SK-N-SH (cell line): Measurements from ENCODE around the gene RGS17. TPM values are rescaled to one million over a fixed set of nuclear protein-coding genes. Genes with fewer than 3 reads are reported as not detected.

ENCODE experiments used
- CTCF ChIA-PET: fragments of 300-600, 350-600 bp; formaldehyde crosslinking; extraction: SDS; loops from one replicate; lab custom pipeline; 2021; lab: Yijun Ruan, JAX
- POLR2A ChIA-PET: fragments of 350-600 bp; sonication (Branson Sonifier 250); formaldehyde crosslinking; extraction: SDS; loops from one replicate; lab custom pipeline; 2020; ENCODE audit warnings: antibody characterized with exemption, inconsistent platforms; lab: Yijun Ruan, JAX
- DNase-seq: peaks from one replicate; pipeline ENCODE4 v3.0.0; 2012
- H2AFZ ChIP-seq: fragments of 200-600 bp; sonication (generic); 2 replicates; pipeline ENCODE4 v1.8.1; 2016; ENCODE audit warnings: antibody characterized with exemption, mild to moderate bottlenecking, low read depth
- H3F3A ChIP-seq: fragments of 200-600 bp; sonication (generic); replicated peaks from 2 replicates; pipeline ENCODE3; 2016; ENCODE audit warnings: antibody characterized with exemption, mild to moderate bottlenecking; ENCODE audit not compliant: insufficient read depth
- H3K27ac ChIP-seq, 2 experiments: fragments of 200-500 bp in 1 of 2; fragments of 200-600 bp in 1 of 2; sonication (Bioruptor generic) in 1 of 2; sonication (generic), shearing (Covaris generic) in 1 of 2; 2 replicates each; pipeline versions ENCODE4 v1.5.1 to v1.6.1; 2014 to 2016; ENCODE audit warnings: low read depth in 2 of 2, inconsistent platforms in 1 of 2, low read length in 1 of 2, mild to moderate bottlenecking in 1 of 2, mixed read lengths in 1 of 2
- H3K27me3 ChIP-seq: fragments of 200-600 bp; sonication (generic), shearing (Covaris generic); 2 replicates; pipeline ENCODE4 v1.6.1; 2016; ENCODE audit warnings: mixed run types; ENCODE audit not compliant: insufficient read depth
- H3K36me3 ChIP-seq, 2 experiments: fragments of 200-500 bp in 1 of 2; fragments of 200-600 bp in 1 of 2; sonication (Bioruptor generic) in 1 of 2; sonication (generic) in 1 of 2; replicated peaks in 1 of 2; 2 replicates each; pipeline versions ENCODE3 to v1.5.1; 2014 to 2016; ENCODE audit warnings: low read length in 1 of 2, mild to moderate bottlenecking in 1 of 2; ENCODE audit not compliant: insufficient read depth in 2 of 2, control insufficient read depth in 1 of 2
- H3K4me1 ChIP-seq, 2 experiments: fragments of 200-500 bp in 1 of 2; fragments of 200-600 bp in 1 of 2; sonication (Bioruptor generic) in 1 of 2; sonication (generic), shearing (Covaris generic) in 1 of 2; 2 replicates each; pipeline versions ENCODE4 v1.5.1 to v1.6.1; 2014 to 2016; ENCODE audit warnings: low read depth in 1 of 2, low read length in 1 of 2, mixed run types in 1 of 2; ENCODE audit not compliant: insufficient read depth in 2 of 2, control insufficient read depth in 1 of 2
- H3K4me2 ChIP-seq: fragments of 200-600 bp; sonication (generic), shearing (Covaris generic); 2 replicates; pipeline ENCODE4 v1.6.1; 2017; ENCODE audit warnings: mixed run types
- H3K4me3 ChIP-seq, 2 experiments: fragments of 200-500 bp in 1 of 2; fragments of 200-600 bp in 1 of 2; sonication (Bioruptor generic) in 1 of 2; sonication (generic), shearing (Covaris generic) in 1 of 2; 2 replicates each; pipeline versions ENCODE4 v1.5.1 to v1.8.1; 2014 to 2016; ENCODE audit warnings: low read depth in 2 of 2, inconsistent platforms in 1 of 2, low read length in 1 of 2, mild to moderate bottlenecking in 1 of 2, mixed read lengths in 1 of 2, moderate library complexity in 1 of 2
- H3K79me2 ChIP-seq: fragments of 200-600 bp; sonication (generic); 2 replicates; pipeline ENCODE4 v1.8.1; 2017; ENCODE audit warnings: mild to moderate bottlenecking; ENCODE audit not compliant: insufficient read depth
- H3K9ac ChIP-seq: fragments of 200-600 bp; sonication (generic); 2 replicates; pipeline ENCODE4 v1.6.1; 2017; ENCODE audit warnings: mixed run types
- H3K9me2 ChIP-seq: fragments of 200-600 bp; sonication (generic); 2 replicates; pipeline ENCODE4 v1.6.1; 2017; ENCODE audit warnings: mixed run types
- H3K9me3 ChIP-seq: fragments of 200-600 bp; sonication (generic); 2 replicates; pipeline ENCODE4 v1.6.1; 2017; ENCODE audit warnings: mixed run types, mild to moderate bottlenecking, moderate library complexity
- H4K20me1 ChIP-seq: fragments of 200-600 bp; sonication (generic); 2 replicates; pipeline ENCODE4 v1.6.1; 2017; ENCODE audit warnings: mild to moderate bottlenecking, mixed run types; ENCODE audit not compliant: insufficient read depth
- CTCF ChIP-seq: fragments of 200-600 bp; sonication (generic); IDR thresholded peaks from 2 replicates; pipeline ENCODE4 v1.6.1; 2017; ENCODE audit warnings: antibody characterized with exemption, mild to moderate bottlenecking, moderate library complexity
- ELF1 ChIP-seq: IDR thresholded peaks from 2 replicates; pipeline ENCODE4 v1.4.0; 2012
- EP300 ChIP-seq, 2 experiments: IDR thresholded peaks; 2 replicates each; pipeline versions ENCODE4 v1.4.0 to v1.6.1; 2012; ENCODE audit warnings: borderline replicate concordance in 1 of 2, low read depth in 1 of 2, low read length in 1 of 2
- EZH2phosphoT487 ChIP-seq: fragments of 200-600 bp; sonication (generic); IDR thresholded peaks from 2 replicates; pipeline ENCODE4 v1.6.1; 2017; ENCODE audit warnings: low read depth, mixed run types, mild to moderate bottlenecking, antibody characterized with exemption, moderate library complexity, borderline replicate concordance
- FOSL2 ChIP-seq: IDR thresholded peaks from 2 replicates; pipeline ENCODE4 v1.4.0; 2012; ENCODE audit warnings: low read depth, mild to moderate bottlenecking, moderate library complexity, borderline replicate concordance
- FOXM1 ChIP-seq: IDR thresholded peaks from 2 replicates; pipeline ENCODE4 v1.4.0; 2012; ENCODE audit warnings: low read depth, mild to moderate bottlenecking
- GABPA ChIP-seq: IDR thresholded peaks from 2 replicates; pipeline ENCODE4 v1.4.0; 2012; ENCODE audit warnings: low read depth, mild to moderate bottlenecking
- GATA2 ChIP-seq: sonication (generic); formaldehyde crosslinking; IDR thresholded peaks from 2 replicates; pipeline ENCODE4 v1.5.0; 2020; ENCODE audit warnings: mild to moderate bottlenecking, missing genetic modification reagents
- IRF3 ChIP-seq: fragments of 150-350 bp; IDR thresholded peaks from 2 replicates; pipeline ENCODE4 v1.6.1; 2016; ENCODE audit warnings: mild to moderate bottlenecking, low read depth, low read length
- MAX ChIP-seq: IDR thresholded peaks from 2 replicates; pipeline ENCODE4 v1.4.0; 2012; ENCODE audit warnings: low read depth
- POLR2AphosphoS5 ChIP-seq: IDR thresholded peaks from 2 replicates; pipeline ENCODE4 v1.6.1; 2012; ENCODE audit warnings: low read depth, low read length
- RCOR1 ChIP-seq: fragments of 150-350 bp; IDR thresholded peaks from 2 replicates; pipeline ENCODE4 v1.6.1; 2017; ENCODE audit warnings: antibody characterized with exemption, low read length
- RXRA ChIP-seq: IDR thresholded peaks from 2 replicates; pipeline ENCODE4 v1.4.0; 2012; ENCODE audit warnings: low read depth, mild to moderate bottlenecking, borderline replicate concordance
- SIN3A ChIP-seq: IDR thresholded peaks from 2 replicates; pipeline ENCODE4 v1.6.1; 2012; ENCODE audit warnings: low read depth, mild to moderate bottlenecking, low read length, moderate library complexity, borderline replicate concordance
- SMC3 ChIP-seq: IDR thresholded peaks from 2 replicates; pipeline ENCODE4 v1.6.1; 2012; ENCODE audit warnings: low read depth, low read length, improper control_type of control experiment
- TAF1 ChIP-seq: IDR thresholded peaks from 2 replicates; pipeline ENCODE4 v1.6.1; 2012; ENCODE audit warnings: low read depth, mild to moderate bottlenecking, low read length, moderate library complexity, borderline replicate concordance
- TEAD4 ChIP-seq: IDR thresholded peaks from 2 replicates; pipeline ENCODE4 v1.4.0; 2012; ENCODE audit warnings: mild to moderate bottlenecking, borderline replicate concordance; ENCODE audit not compliant: insufficient read depth
- USF1 ChIP-seq: IDR thresholded peaks from 2 replicates; pipeline ENCODE4 v1.4.0; 2012; ENCODE audit warnings: low read depth, borderline replicate concordance
- YY1 ChIP-seq: IDR thresholded peaks from 2 replicates; pipeline ENCODE4 v1.4.0; 2012; ENCODE audit warnings: low read depth, mild to moderate bottlenecking
- ZBTB33 ChIP-seq: IDR thresholded peaks from 2 replicates; pipeline ENCODE4 v1.4.0; 2012; ENCODE audit warnings: low read depth, borderline replicate concordance
- WGBS: methylation state at CpG from one replicate; pipeline ENCODE4 v1.1.6; 2017; ENCODE audit warnings: low lambda C conversion rate; 5-methylcytosine and 5-hydroxymethylcytosine counted together
- polyA plus RNA-seq, 3 experiments: library from polyadenylated mRNA; depleted of rRNA; stranded (reverse); fragments of >200 nt; gene quantifications; 2 replicates each; pipeline ENCODE4 v1.2.3, GENCODE V29; 2012

The RGS17 gene
- polyA plus RNA-seq, 1 of the 3 experiments (the other 2 are of a cell fraction), result 1.4 TPM

- no peaks in the 10 kb centered on the region for H3K36me3 ChIP-seq
- no peaks in the 10 kb centered on the region for H4K20me1 ChIP-seq
- H3F3A ChIP-seq, result no peaks in the 10 kb centered on the region
- no peak overlapping the region for H3K4me3 ChIP-seq
- TF ChIP-seq EZH2phosphoT487 (no peak), FOXM1 (no peak)
- no peaks in the 10 kb centered on the region for H3K79me2 ChIP-seq
- peaks cover 0 to 9% of the 10 kb centered on the region in 2 experiments; a peak in 2 of 4 replicates for H3K4me1 ChIP-seq
- no peak for DNase-seq
- H3K9ac ChIP-seq, result no peak overlapping the region
- no peak overlapping the region for H2AFZ ChIP-seq
- ChIA-PET CTCF (no interaction called here), POLR2A (no interaction called here)
- no peak overlapping the region for H3K4me2 ChIP-seq
- 96% methylated on average over 6 of the region's 6 CpGs for WGBS
- no peaks in the 10 kb centered on the region for H3K9me2 ChIP-seq
- H3K9me3 ChIP-seq, result no peaks in the 10 kb centered on the region
- no peak overlapping the region for H3K27ac ChIP-seq
- H3K27me3 ChIP-seq, result no peaks in the 10 kb centered on the region
Measured at GRCh38 chr6:153103319-153103655, 27.8 kb downstream of the RGS17 start.

- Histone ChIP-seq H3K9me3 (no peaks in the 10 kb centered on the region), H2AFZ (no peak overlapping the region), H3K27me3 (no peaks in the 10 kb centered on the region), H3K79me2 (no peaks in the 10 kb centered on the region), H3K36me3 (no peaks in the 10 kb centered on the region), H3F3A (no peaks in the 10 kb centered on the region), H3K27ac (no peak overlapping the region), H3K4me2 (no peak overlapping the region), H3K4me3 (no peak overlapping the region), H3K4me1 (peaks cover 0 to 9% of the 10 kb centered on the region in 2 experiments; a peak in 2 of 4 replicates), H4K20me1 (no peaks in the 10 kb centered on the region), H3K9ac (no peak overlapping the region), H3K9me2 (no peaks in the 10 kb centered on the region)
- no peak for TF ChIP-seq ZBTB33
- TF ChIP-seq GATA2 (CRISPR knock-in tag), result no peak
- no peak for TF ChIP-seq CTCF
- TF ChIP-seq GABPA, result no peak
- no peak for TF ChIP-seq EP300 (IDR thresholded peaks at IDR 0.05; ENCODE audit: borderline replicate concordance in 1 of 2, low read depth in 1 of 2, low read length in 1 of 2)
- TF ChIP-seq RXRA, result no peak
- TF ChIP-seq TAF1, result no peak
- no peak for TF ChIP-seq YY1
- no peak for TF ChIP-seq POLR2AphosphoS5
- no peak for TF ChIP-seq RCOR1
- TF ChIP-seq TEAD4, result no peak
- no peak for TF ChIP-seq EZH2phosphoT487
- TF ChIP-seq FOXM1, result no peak
- no peak for TF ChIP-seq SMC3
- no peak for TF ChIP-seq SIN3A
- no peak for TF ChIP-seq ELF1
- TF ChIP-seq IRF3, result no peak
- no peak for TF ChIP-seq FOSL2
- no peak for TF ChIP-seq MAX
- no peak for TF ChIP-seq USF1
- DNase-seq, result no peak
- ChIA-PET CTCF (no interaction called here), POLR2A (no interaction called here)
- 81% methylated on average over 2 of the region's 2 CpGs for WGBS
Measured at GRCh38 chr6:153102605-153103318, 28.3 kb downstream of the RGS17 start.
